Right lobe of liver (tissue), 6 donors: Measurements from ENCODE around the gene DHRS13. TPM values are rescaled to one million over a fixed set of nuclear protein-coding genes. Genes with fewer than 3 reads are reported as not detected.

Experiments
- ATAC-seq, 4 donors: fragments of 200-7000 bp; cut with Tn5 transposase; one replicate each; pipeline ENCODE4 v1.9.1; 2020; ENCODE audit warnings: mild to moderate bottlenecking in 4 of 4, moderate library complexity in 4 of 4
- DNase-seq, 3 donors: peaks; one replicate each; pipeline ENCODE4 v3.0.0-alpha.2; 2020
- H3K27ac ChIP-seq, 3 donors: fragments of 200-600 bp; one replicate each; pipeline ENCODE4 v1.8.0; 2022
- H3K27me3 ChIP-seq, 2 donors: fragments of 200-600 bp; one replicate each; pipeline ENCODE4 v1.8.0; 2022
- H3K36me3 ChIP-seq, 4 donors: fragments of 200-600 bp; sonication (generic) in 1 of 4; one replicate each; pipeline versions ENCODE4 v1.5.1 to v1.8.0; 2017 to 2022; ENCODE audit warnings: control low read depth in 1 of 4
- H3K4me1 ChIP-seq, 4 donors: fragments of 200-600 bp; sonication (generic) in 1 of 4; one replicate each; pipeline versions ENCODE4 v1.5.1 to v1.8.0; 2017 to 2022; ENCODE audit warnings: control low read depth in 1 of 4
- H3K4me3 ChIP-seq, 3 donors: fragments of 200-600 bp; one replicate each; pipeline ENCODE4 v1.8.0; 2022
- H3K9me3 ChIP-seq, 4 donors: fragments of 200-600 bp; sonication (generic) in 1 of 4; one replicate each; pipeline versions ENCODE4 v1.5.1 to v1.8.0; 2017 to 2022; ENCODE audit warnings: control low read depth in 1 of 4
- CTCF ChIP-seq, 4 donors: fragments of 200-600 bp in 3 of 4; fragments of 450-650 bp in 1 of 4; IDR thresholded peaks; one replicate each; pipeline versions ENCODE4 v1.5.1 to v1.8.0; 2016 to 2022; ENCODE audit warnings: antibody characterized with exemption in 4 of 4, mild to moderate bottlenecking in 2 of 4
- POLR2A ChIP-seq: fragments of 450-650 bp; IDR thresholded peaks from one replicate; pipeline ENCODE4 v1.6.1; 2017; ENCODE audit warnings: antibody characterized with exemption, mild to moderate bottlenecking
- WGBS: methylation state at CpG from one replicate; pipeline ENCODE4 v1.1.6; 2018; ENCODE audit warnings: low coverage, low lambda C conversion rate; ENCODE audit not compliant: insufficient coverage; ENCODE audit errors: missing lambda C conversion rate; 5-methylcytosine and 5-hydroxymethylcytosine counted together
- intact Hi-C, 2 donors: fragments of 100-400 bp; cut with DNase I; formaldehyde crosslinking; loops; one replicate each; pipeline versions ENCODE4 v1.11.2 to v1.14.1; 2022
- total RNA-seq, 6 experiments: library from RNA; depleted of rRNA in 2 of 6; stranded (reverse); fragments of >200 nt in 2 of 6; fragmentation: NEBNext Ultra II Directional in 3 of 6; extraction: Animal tissue kit (Norgen Biotek cat#: 25700) in 3 of 6; gene quantifications; one replicate each; pipeline versions ENCODE4 v1.1.0 to v1.2.4, GENCODE V29; 2016 to 2023
- donor health status: DM: no; HTN: yes; CAD: no.
- donor health status: DM: no; HTN: no; CAD: no.
- donor health status: DM: no; HTN: no; CAD: no.
- donor health status: DM: no; HTN: yes; CAD: no.
- donor health status: DM: no; HTN: yes; CAD: no.

DHRS13 gene
- total RNA-seq, 6 experiments from 2014 or later: 3.4 to 27.4 (median 8.8) TPM

- Histone ChIP-seq H3K27ac (no peak overlapping the region), H3K9me3 (no peaks in the 10 kb centered on the region), H3K27me3 (no peaks in the 10 kb centered on the region), H3K36me3 (peaks cover 0 to 34% (median 10%) of the 10 kb centered on the region in 4 donors), H3K4me1 (no peaks in the 10 kb centered on the region), H3K4me3 (no peak overlapping the region)
- ATAC-seq: no peak
- intact Hi-C loops: no loop called here
- DNase-seq: no peak
- TF ChIP-seq CTCF (IDR thresholded peaks at IDR 0.05) (no peak), POLR2A (no peak)
- 75% methylated on average over 2 of the region's 3 CpGs for WGBS
Measured at GRCh38 chr17:28862561-28862960, 40.3 kb downstream of the DHRS13 start.

GRCh38 chr17:28861393-28862203 lies 41.3 kb downstream of the DHRS13 start:
- ATAC-seq (peak in 3 of 4 donors; percentile 10 to 34 (median 30)), DNase-seq (no peak)
- no peak overlapping the region for H3K4me3 ChIP-seq
- no peaks in the 10 kb centered on the region for H3K4me1 ChIP-seq
- WGBS: 70% methylated on average over 1 of the region's 8 CpGs
- H3K36me3 ChIP-seq: peaks cover 0 to 37% (median 10%) of the 10 kb centered on the region in 4 donors
- H3K9me3 ChIP-seq: no peaks in the 10 kb centered on the region
- H3K27me3 ChIP-seq: no peaks in the 10 kb centered on the region
- intact Hi-C loops: no loop called here
- TF ChIP-seq CTCF (IDR thresholded peaks at IDR 0.05) (no peak), POLR2A (no peak)
- no peak overlapping the region for H3K27ac ChIP-seq

- ATAC-seq: no peak
- Histone ChIP-seq H3K9me3 (no peaks in the 10 kb centered on the region), H3K4me1 (peaks cover 0 to 7% (median 2%) of the 10 kb centered on the region in 4 donors), H3K4me3 (no peak overlapping the region), H3K36me3 (peaks cover 0 to 37% (median 10%) of the 10 kb centered on the region in 4 donors), H3K27ac (no peak overlapping the region), H3K27me3 (no peaks in the 10 kb centered on the region)
- 90% methylated on average over 2 of the region's 4 CpGs for WGBS
- DNase-seq: no peak
- no peak for TF ChIP-seq POLR2A
- no peak for TF ChIP-seq CTCF (IDR thresholded peaks at IDR 0.05)
- intact Hi-C loops: no loop called here
Measured at GRCh38 chr17:28860363-28860808, 42.5 kb downstream of the DHRS13 start.

GRCh38 chr17:28858801-28859355 lies 44.0 kb downstream of the DHRS13 start:
- ATAC-seq: no peak
- intact Hi-C loops: loop anchor here in 1 of 2 donors (10.0 kb wide), 2 partner anchors 56 to 94 kb away; no protein-coding TSS in a partner anchor
- DNase-seq: no peak
- WGBS: 33% methylated on average over 1 of the region's 2 CpGs
- Histone ChIP-seq H3K9me3 (no peaks in the 10 kb centered on the region), H3K27ac (no peak overlapping the region), H3K4me1 (peaks cover 0 to 12% (median 3%) of the 10 kb centered on the region in 4 donors), H3K4me3 (no peak overlapping the region), H3K27me3 (no peaks in the 10 kb centered on the region), H3K36me3 (peaks cover 0 to 37% (median 10%) of the 10 kb centered on the region in 4 donors)
- TF ChIP-seq CTCF (IDR thresholded peaks at IDR 0.05): no peak
- TF ChIP-seq POLR2A: no peak
